Measurements from ENCODE around the gene CAPN8.

The CAPN8 gene

DNA sequence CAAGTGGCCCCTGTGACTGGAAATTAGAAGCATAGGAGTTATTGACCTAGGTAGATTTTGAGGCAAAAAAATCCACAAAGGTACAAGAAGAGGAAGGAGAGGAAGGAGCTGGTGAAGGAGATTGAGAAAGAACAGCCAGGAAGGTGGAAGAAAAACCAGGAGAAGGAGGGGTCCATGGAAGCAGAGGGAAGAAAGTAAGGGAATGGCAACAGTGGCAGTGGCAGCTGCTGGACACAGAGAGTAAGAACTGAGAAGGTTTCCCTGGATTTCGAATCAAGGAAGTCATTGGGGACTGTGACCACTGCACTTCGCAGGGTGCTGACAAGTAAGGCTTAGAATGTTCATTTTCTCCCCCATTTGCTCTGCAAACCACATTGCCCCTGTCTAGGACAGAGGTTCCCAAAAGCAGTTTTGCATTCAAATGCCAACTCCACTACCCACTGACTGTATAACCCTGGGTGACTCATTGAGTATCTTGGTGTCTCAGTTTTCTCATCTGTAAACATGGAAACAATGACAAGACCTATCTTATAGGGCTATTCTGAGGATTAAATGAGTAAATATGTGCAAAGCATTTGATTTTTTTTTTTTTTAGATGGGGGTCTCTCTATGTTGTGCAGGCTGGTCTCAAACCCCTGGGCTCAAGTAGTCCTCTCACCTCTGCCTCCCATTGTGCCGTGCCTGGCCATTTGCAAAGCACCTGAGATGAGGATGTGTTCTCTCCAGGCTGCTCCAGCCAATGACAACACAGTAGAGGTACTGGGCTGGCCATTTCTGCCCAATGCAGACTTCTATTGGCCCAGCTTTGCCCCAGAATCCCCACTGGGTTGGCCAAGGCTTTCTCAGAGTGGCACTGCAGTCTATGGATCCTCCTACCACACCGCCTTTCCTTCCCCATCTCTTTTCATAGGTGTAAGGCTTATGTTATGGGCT lies 37.5 kb upstream of the CAPN8 start:
- DNase-seq, result peak; percentile 91
- Histone ChIP-seq H3K27ac (ENCODE audit: low read length, poor library complexity, severe bottlenecking) (peak overlapping the region; percentile 91), H2BK15ac (ENCODE audit: low read depth, poor library complexity, severe bottlenecking) (no peak overlapping the region), H3K36me3 (ENCODE audit: control insufficient read depth in 1 of 2, insufficient read depth in 2 of 2, low read depth in 1 of 2, low read length in 2 of 2) (no peaks in the 10 kb centered on the region), H3K4me2 (ENCODE audit: low read length, poor library complexity, severe bottlenecking) (peak overlapping the region; percentile 51), H2AFZ (ENCODE audit: low read depth, low read length) (no peak overlapping the region), H2BK120ac (ENCODE audit: low read depth, low read length) (peak overlapping the region; percentile 80), H3K79me1 (replicated peaks; ENCODE audit: low read length, poor library complexity, severe bottlenecking) (peaks cover 2% of the 10 kb centered on the region), H2AK5ac (ENCODE audit: low read length, severe bottlenecking) (peak overlapping the region; percentile 97), H2BK5ac (ENCODE audit: low read depth, low read length, poor library complexity, severe bottlenecking) (peak overlapping the region; percentile 91), H4K91ac (ENCODE audit: low read length) (peak overlapping the region; percentile 43), H3K4me3 (ENCODE audit: insufficient read depth in 1 of 2, low read depth in 1 of 2, low read length in 2 of 2) (peak overlapping the region in 1 of 2 experiments; percentile 47), H3K14ac (ENCODE audit: low read length in 2 of 2) (peak overlapping the region in 1 of 2 experiments; percentile 69), H3K18ac (ENCODE audit: low read depth in 1 of 2, low read length in 2 of 2) (peak overlapping the region; percentile 61 to 91), H3K4me1 (ENCODE audit: control insufficient read depth, insufficient read depth, low read depth, low read length) (peaks cover 37% of the 10 kb centered on the region), H2BK12ac (ENCODE audit: low read length in 2 of 2) (peak overlapping the region; percentile 18 to 87), H3K23ac (ENCODE audit: low read length in 2 of 2) (peak overlapping the region in 1 of 2 experiments; percentile 84), H3K27me3 (ENCODE audit: control insufficient read depth in 1 of 2, insufficient read depth in 1 of 2, low read length in 2 of 2) (no peaks in the 10 kb centered on the region), H4K8ac (ENCODE audit: low read length) (peak overlapping the region; percentile 71), H3K9ac (ENCODE audit: low read length) (peak overlapping the region; percentile 79), H3K9me3 (ENCODE audit: control insufficient read depth, low read length) (no peaks in the 10 kb centered on the region), H3K4ac (ENCODE audit: low read depth in 1 of 2, low read length in 2 of 2) (peak overlapping the region; percentile 53 to 76)
- WGBS, result 55% methylated on average over 4 of the region's 4 CpGs

DNA sequence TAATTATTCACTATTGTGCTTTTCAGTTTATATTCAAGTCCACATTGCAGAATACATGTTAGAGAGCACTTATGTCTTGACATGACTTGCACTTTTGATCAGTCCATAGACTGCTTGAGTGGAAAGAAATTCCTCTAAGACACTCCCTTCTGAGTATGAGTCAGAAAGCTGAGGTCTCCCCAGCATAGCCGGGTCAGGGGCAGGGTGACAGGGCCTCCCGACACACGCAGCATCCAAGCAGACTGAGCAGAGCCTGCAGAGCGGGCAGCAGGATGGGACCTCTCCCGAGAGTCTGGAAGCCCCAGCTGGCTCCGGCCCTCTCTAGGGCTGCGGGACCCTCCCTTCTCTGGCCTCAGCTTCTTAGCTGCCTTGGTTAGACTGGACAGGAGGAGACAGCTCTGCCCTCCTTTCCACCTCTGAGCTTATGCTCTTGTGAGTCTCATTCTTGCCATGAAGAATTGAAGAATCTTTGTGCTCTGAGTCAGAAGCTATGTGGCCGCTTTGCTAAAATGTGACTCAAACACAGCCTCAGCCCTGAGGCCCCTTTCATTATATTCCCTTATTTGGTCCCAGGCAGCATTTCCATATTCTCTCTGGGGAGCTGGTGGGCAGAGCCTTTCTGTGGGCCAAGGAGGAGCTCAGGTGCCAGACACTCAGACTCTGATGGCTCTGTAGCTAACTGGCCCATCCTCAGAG lies 35.6 kb upstream of the CAPN8 start:
- Histone ChIP-seq H3K27me3 (ENCODE audit: control insufficient read depth in 1 of 2, insufficient read depth in 1 of 2, low read length in 2 of 2) (no peaks in the 10 kb centered on the region), H2BK15ac (ENCODE audit: low read depth, poor library complexity, severe bottlenecking) (no peak overlapping the region), H2BK5ac (ENCODE audit: low read depth, low read length, poor library complexity, severe bottlenecking) (peak overlapping the region; percentile 99), H4K8ac (ENCODE audit: low read length) (peak overlapping the region; percentile 66), H2BK12ac (ENCODE audit: low read length in 2 of 2) (peak overlapping the region; percentile 60 to 89), H3K36me3 (ENCODE audit: control insufficient read depth in 1 of 2, insufficient read depth in 2 of 2, low read depth in 1 of 2, low read length in 2 of 2) (no peaks in the 10 kb centered on the region), H3K4me1 (ENCODE audit: control insufficient read depth, insufficient read depth, low read depth, low read length) (peaks cover 33% of the 10 kb centered on the region), H2BK120ac (ENCODE audit: low read depth, low read length) (peak overlapping the region; percentile 99), H3K18ac (ENCODE audit: low read depth in 1 of 2, low read length in 2 of 2) (peak overlapping the region; percentile 93 to 94), H3K23ac (ENCODE audit: low read length in 2 of 2) (no peak overlapping the region), H3K9ac (ENCODE audit: low read length) (peak overlapping the region; percentile 89), H3K79me1 (replicated peaks; ENCODE audit: low read length, poor library complexity, severe bottlenecking) (peaks cover 2% of the 10 kb centered on the region), H3K4ac (ENCODE audit: low read depth in 1 of 2, low read length in 2 of 2) (peak overlapping the region in 1 of 2 experiments; percentile 76), H2AFZ (ENCODE audit: low read depth, low read length) (no peak overlapping the region), H3K9me3 (ENCODE audit: control insufficient read depth, low read length) (no peaks in the 10 kb centered on the region), H3K4me3 (ENCODE audit: insufficient read depth in 1 of 2, low read depth in 1 of 2, low read length in 2 of 2) (peak overlapping the region; percentile 2 to 64), H3K27ac (ENCODE audit: low read length, poor library complexity, severe bottlenecking) (peak overlapping the region; percentile 100), H3K4me2 (ENCODE audit: low read length, poor library complexity, severe bottlenecking) (peak overlapping the region; percentile 68), H2AK5ac (ENCODE audit: low read length, severe bottlenecking) (peak overlapping the region; percentile 97), H4K91ac (ENCODE audit: low read length) (peak overlapping the region; percentile 92), H3K14ac (ENCODE audit: low read length in 2 of 2) (no peak overlapping the region)
- 0% methylated on average over 8 of the region's 8 CpGs for WGBS
- DNase-seq, result peak; percentile 98

DNA sequence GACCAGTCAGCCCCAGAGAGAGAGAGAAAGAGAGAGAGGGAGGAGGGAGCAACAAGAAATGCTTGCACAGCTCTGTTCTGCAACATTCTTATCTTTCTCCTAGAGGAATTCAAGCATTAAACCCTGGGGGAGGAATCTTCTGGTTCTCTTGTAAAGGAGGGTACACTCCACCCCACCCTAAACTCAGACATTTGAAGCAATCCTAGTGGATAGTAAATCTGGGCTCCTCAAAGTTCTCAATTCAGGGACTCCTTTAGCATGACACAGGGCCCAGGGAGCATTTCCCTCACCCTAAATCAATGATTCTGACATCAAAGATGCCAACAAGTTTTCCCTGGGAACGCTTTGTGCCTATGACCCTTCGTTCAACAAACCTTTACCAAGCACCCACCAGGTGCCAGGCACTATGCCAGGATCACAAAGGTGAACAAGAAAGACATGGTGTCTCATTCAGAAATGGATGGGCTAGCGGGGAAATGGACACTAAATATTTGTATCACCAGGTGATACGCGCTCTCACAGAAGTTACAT lies 35.0 kb upstream of the CAPN8 start:
- WGBS, result 50% methylated on average over 3 of the region's 5 CpGs
- no peak overlapping the region for H3K14ac ChIP-seq (ENCODE audit: low read length in 2 of 2)
- H2AK5ac ChIP-seq (ENCODE audit: low read length, severe bottlenecking), result peak overlapping the region; percentile 97
- H4K8ac ChIP-seq (ENCODE audit: low read length), result peak overlapping the region; percentile 94
- H3K27ac ChIP-seq (ENCODE audit: low read length, poor library complexity, severe bottlenecking), result peak overlapping the region; percentile 100
- H3K4me1 ChIP-seq (ENCODE audit: control insufficient read depth, insufficient read depth, low read depth, low read length), result peaks cover 31% of the 10 kb centered on the region
- no peaks in the 10 kb centered on the region for H3K27me3 ChIP-seq (ENCODE audit: control insufficient read depth in 1 of 2, insufficient read depth in 1 of 2, low read length in 2 of 2)
- no peak overlapping the region for H3K4me2 ChIP-seq (ENCODE audit: low read length, poor library complexity, severe bottlenecking)
- peak; percentile 50 for DNase-seq
- peak overlapping the region; percentile 92 for H4K91ac ChIP-seq (ENCODE audit: low read length)
- H3K23ac ChIP-seq (ENCODE audit: low read length in 2 of 2), result peak overlapping the region in 1 of 2 experiments; percentile 28
- H3K4ac ChIP-seq (ENCODE audit: low read depth in 1 of 2, low read length in 2 of 2), result peak overlapping the region; percentile 73 to 91
- H2AFZ ChIP-seq (ENCODE audit: low read depth, low read length), result no peak overlapping the region
- H2BK15ac ChIP-seq (ENCODE audit: low read depth, poor library complexity, severe bottlenecking), result peak overlapping the region; percentile 82
- peak overlapping the region in 1 of 2 experiments; percentile 64 for H3K4me3 ChIP-seq (ENCODE audit: insufficient read depth in 1 of 2, low read depth in 1 of 2, low read length in 2 of 2)
- H3K36me3 ChIP-seq (ENCODE audit: control insufficient read depth in 1 of 2, insufficient read depth in 2 of 2, low read depth in 1 of 2, low read length in 2 of 2), result no peaks in the 10 kb centered on the region
- peaks cover 2% of the 10 kb centered on the region for H3K79me1 ChIP-seq (replicated peaks; ENCODE audit: low read length, poor library complexity, severe bottlenecking)
- H3K9me3 ChIP-seq (ENCODE audit: control insufficient read depth, low read length), result no peaks in the 10 kb centered on the region
- peak overlapping the region; percentile 99 for H2BK5ac ChIP-seq (ENCODE audit: low read depth, low read length, poor library complexity, severe bottlenecking)
- peak overlapping the region; percentile 89 for H3K9ac ChIP-seq (ENCODE audit: low read length)
- H2BK12ac ChIP-seq (ENCODE audit: low read length in 2 of 2), result peak overlapping the region; percentile 94 to 96
- peak overlapping the region; percentile 78 to 94 for H3K18ac ChIP-seq (ENCODE audit: low read depth in 1 of 2, low read length in 2 of 2)
- H2BK120ac ChIP-seq (ENCODE audit: low read depth, low read length), result peak overlapping the region; percentile 99

All from mesenchymal stem cell (in vitro differentiated cells and primary cell).